Endothelial cell of hepatic sinusoid (primary cell): ENCODE data around the gene YIF1B.

Source experiments
- in situ Hi-C: cut with HindIII; loops from 2 replicates; pipeline ENCODE4 v1.10.0; 2017; ENCODE audit warnings: low sequenced_read_pairs

YIF1B gene

GRCh38 chr19:38307076-38307475, 8.7 kb downstream of the YIF1B start:
- in situ Hi-C loops, result no loop called here

- in situ Hi-C loops, result no loop called here
Measured at GRCh38 chr19:38306236-38306635, 9.5 kb downstream of the YIF1B start.

- in situ Hi-C loops, result no loop called here
Measured at GRCh38 chr19:38304866-38305429, 10.8 kb downstream of the YIF1B start.

GRCh38 chr19:38304352-38304865, 11.3 kb downstream of the YIF1B start:
- in situ Hi-C loops, result no loop called here

GRCh38 chr19:38303517-38304351, 12.0 kb downstream of the YIF1B start, which contains the start of gene C19orf33:
Gene C19orf33 (plus strand): TSS chr19:38304251. CDS start chr19:38304262, 11 bp downstream.
- in situ Hi-C loops, result no loop called here

- in situ Hi-C loops, result no loop called here
Measured at GRCh38 chr19:38298821-38299680, 16.7 kb downstream of the YIF1B start.

- in situ Hi-C loops, result no loop called here
Measured at GRCh38 chr19:38294090-38294489, 21.7 kb downstream of the YIF1B start.

- in situ Hi-C loops, result no loop called here
Measured at GRCh38 chr19:38293281-38293680, 22.5 kb downstream of the YIF1B start.

GRCh38 chr19:38291855-38292254, 23.9 kb downstream of the YIF1B start:
- in situ Hi-C loops, result no loop called here

- in situ Hi-C loops, result no loop called here
Measured at GRCh38 chr19:38290631-38291147, 25.1 kb downstream of the YIF1B start.

GRCh38 chr19:38289955-38290354, 25.8 kb downstream of the YIF1B start:
- in situ Hi-C loops, result no loop called here

- in situ Hi-C loops, result no loop called here
Measured at GRCh38 chr19:38288123-38288855, 27.5 kb downstream of the YIF1B start.

- in situ Hi-C loops, result no loop called here
Measured at GRCh38 chr19:38287604-38288003, 28.1 kb downstream of the YIF1B start.

- in situ Hi-C loops, result no loop called here
Measured at GRCh38 chr19:38285567-38285966, 30.2 kb downstream of the YIF1B start.

- in situ Hi-C loops, result no loop called here
Measured at GRCh38 chr19:38284422-38284821, 31.3 kb downstream of the YIF1B start.

- in situ Hi-C loops, result no loop called here
Measured at GRCh38 chr19:38283271-38283670, 32.5 kb downstream of the YIF1B start.

GRCh38 chr19:38281811-38282566, 33.8 kb downstream of the YIF1B start:
- in situ Hi-C loops, result no loop called here

- in situ Hi-C loops, result no loop called here
Measured at GRCh38 chr19:38280030-38280921, 35.5 kb downstream of the YIF1B start.

GRCh38 chr19:38278751-38279150, 37.0 kb downstream of the YIF1B start:
- in situ Hi-C loops, result no loop called here
